OCI-LY3 (cell line): Measurements from ENCODE around the gene HIPK1.

Experiments
- H2AFZ ChIP-seq: fragments of 200-600, 300-600 bp; shearing (Covaris generic); 2 replicates; pipeline ENCODE4 v1.6.0; 2014; ENCODE audit warnings: antibody characterized with exemption, low read depth, low read length
- H3K27ac ChIP-seq: fragments of 200-600, 300-600 bp; sonication (generic); 2 replicates; pipeline ENCODE4 v1.5.1; 2014; ENCODE audit warnings: mild to moderate bottlenecking, low read length, moderate library complexity, mixed read lengths
- H3K27me3 ChIP-seq: fragments of 200-600, 300-600 bp; sonication (generic); 2 replicates; pipeline ENCODE4 v1.6.1; 2014; ENCODE audit warnings: low read depth, low read length, mixed read lengths
- H3K36me3 ChIP-seq: fragments of 200-600, 300-600 bp; sonication (generic); replicated peaks from 2 replicates; pipeline ENCODE3; 2014; ENCODE audit warnings: low read depth, low read length, mixed read lengths
- H3K4me1 ChIP-seq: fragments of 300-600, 200-600 bp; sonication (generic); 2 replicates; pipeline ENCODE4 v1.6.1; 2014; ENCODE audit warnings: low read length, mixed read lengths
- H3K4me2 ChIP-seq: fragments of 200-600, 300-600 bp; sonication (generic); 2 replicates; pipeline ENCODE4 v1.6.1; 2014; ENCODE audit warnings: low read length, mixed read lengths
- H3K4me3 ChIP-seq: fragments of 300-600, 200-600 bp; sonication (generic); 2 replicates; pipeline ENCODE4 v1.5.1; 2014; ENCODE audit warnings: antibody characterized with exemption, mild to moderate bottlenecking, low read length, moderate library complexity
- H3K79me2 ChIP-seq: fragments of 300-600, 200-600 bp; shearing (Covaris generic); 2 replicates; pipeline ENCODE4 v1.6.1; 2014; ENCODE audit warnings: mild to moderate bottlenecking, low read length, mixed read lengths
- H3K9ac ChIP-seq: fragments of 300-600, 200-600 bp; shearing (Covaris generic); 2 replicates; pipeline ENCODE4 v1.6.0; 2014; ENCODE audit warnings: mild to moderate bottlenecking, low read length, moderate library complexity
- H3K9me3 ChIP-seq: fragments of 200-600, 300-600 bp; shearing (Covaris generic); 2 replicates; pipeline ENCODE4 v1.6.1; 2014; ENCODE audit warnings: low read length, mixed read lengths; ENCODE audit not compliant: insufficient read depth
- H4K20me1 ChIP-seq: fragments of 200-600, 300-600 bp; sonication (generic); 2 replicates; pipeline ENCODE4 v1.6.1; 2016; ENCODE audit warnings: low read length, mixed read lengths; ENCODE audit not compliant: insufficient read depth
- EZH2phosphoT487 ChIP-seq: fragments of 200-600 bp; shearing (Covaris generic); IDR thresholded peaks from 2 replicates; pipeline ENCODE4 v1.6.1; 2018; ENCODE audit warnings: antibody characterized with exemption, mixed run types, low read depth
- TF ChIP-seq, protein P1 (sequence below): fragments of 200-600, 300-600 bp; sonication (generic); IDR thresholded peaks from 2 replicates; pipeline ENCODE4 v1.5.1; 2014; ENCODE audit warnings: antibody characterized with exemption, low read length, low read depth

Gene HIPK1

DNA sequence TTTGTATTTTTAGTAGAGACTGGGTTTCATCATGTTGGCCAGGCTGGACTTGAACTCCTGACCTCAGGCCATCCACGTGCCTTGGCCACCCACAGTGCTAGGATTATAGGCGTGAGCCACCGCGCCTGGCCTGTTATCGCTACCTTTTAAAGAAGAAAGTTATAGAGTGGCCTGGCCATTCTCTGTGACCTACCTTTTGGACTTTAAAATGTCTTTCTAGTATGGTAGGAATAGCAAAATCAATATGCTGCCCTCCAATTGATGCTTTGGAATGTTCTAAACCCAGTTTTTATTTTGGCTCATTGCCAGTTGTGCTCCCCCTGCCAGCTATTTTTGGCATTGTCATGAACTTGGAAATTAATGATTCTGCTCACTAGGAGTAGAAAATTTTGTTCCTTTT is 19.9 kb downstream of the HIPK1 start:
- Histone ChIP-seq H3K27ac (no peak overlapping the region), H3K36me3 (no peaks in the 10 kb centered on the region), H4K20me1 (peaks cover 13% of the 10 kb centered on the region; the same call in 1 of the 2 replicates)

DNA sequence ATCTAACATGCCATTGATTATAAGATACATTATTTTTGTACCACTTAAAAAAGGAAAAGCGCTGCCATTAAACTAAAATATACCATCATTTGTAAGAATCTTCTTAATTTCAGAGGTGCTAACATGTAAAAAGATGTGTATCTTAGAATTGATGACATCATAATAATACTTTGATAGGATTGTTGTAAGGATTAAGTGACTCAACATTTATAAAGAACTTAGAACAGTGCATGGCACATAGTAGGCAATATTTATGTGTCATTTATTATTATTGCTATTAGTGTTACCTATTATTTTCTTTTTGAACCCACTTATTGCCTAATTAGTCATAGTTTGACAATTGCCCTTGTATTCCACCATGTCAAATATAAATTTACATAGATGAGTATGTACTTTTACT is 21.8 kb downstream of the HIPK1 start:
- H3K36me3 ChIP-seq: no peaks in the 10 kb centered on the region
- no peak overlapping the region for H3K9ac ChIP-seq
- TF ChIP-seq, protein P1, sequence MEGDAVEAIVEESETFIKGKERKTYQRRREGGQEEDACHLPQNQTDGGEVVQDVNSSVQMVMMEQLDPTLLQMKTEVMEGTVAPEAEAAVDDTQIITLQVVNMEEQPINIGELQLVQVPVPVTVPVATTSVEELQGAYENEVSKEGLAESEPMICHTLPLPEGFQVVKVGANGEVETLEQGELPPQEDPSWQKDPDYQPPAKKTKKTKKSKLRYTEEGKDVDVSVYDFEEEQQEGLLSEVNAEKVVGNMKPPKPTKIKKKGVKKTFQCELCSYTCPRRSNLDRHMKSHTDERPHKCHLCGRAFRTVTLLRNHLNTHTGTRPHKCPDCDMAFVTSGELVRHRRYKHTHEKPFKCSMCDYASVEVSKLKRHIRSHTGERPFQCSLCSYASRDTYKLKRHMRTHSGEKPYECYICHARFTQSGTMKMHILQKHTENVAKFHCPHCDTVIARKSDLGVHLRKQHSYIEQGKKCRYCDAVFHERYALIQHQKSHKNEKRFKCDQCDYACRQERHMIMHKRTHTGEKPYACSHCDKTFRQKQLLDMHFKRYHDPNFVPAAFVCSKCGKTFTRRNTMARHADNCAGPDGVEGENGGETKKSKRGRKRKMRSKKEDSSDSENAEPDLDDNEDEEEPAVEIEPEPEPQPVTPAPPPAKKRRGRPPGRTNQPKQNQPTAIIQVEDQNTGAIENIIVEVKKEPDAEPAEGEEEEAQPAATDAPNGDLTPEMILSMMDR: no peak
- no peak overlapping the region for H3K4me2 ChIP-seq
- no peak overlapping the region for H3K4me3 ChIP-seq
- no peaks in the 10 kb centered on the region for H3K4me1 ChIP-seq
- no peak overlapping the region for H3K27ac ChIP-seq
- H2AFZ ChIP-seq: no peak overlapping the region
- no peaks in the 10 kb centered on the region for H3K27me3 ChIP-seq
- peaks cover 13% of the 10 kb centered on the region; the same call in 1 of the 2 replicates for H4K20me1 ChIP-seq
- H3K79me2 ChIP-seq: peaks cover 36% of the 10 kb centered on the region
- H3K9me3 ChIP-seq: no peaks in the 10 kb centered on the region

More for the DNA sequence above, 19.9 kb downstream of the HIPK1 start:
- H3K27me3 ChIP-seq: no peaks in the 10 kb centered on the region
- peaks cover 45% of the 10 kb centered on the region for H3K79me2 ChIP-seq
- H3K9ac ChIP-seq: no peak overlapping the region
- no peaks in the 10 kb centered on the region for H3K9me3 ChIP-seq
- TF ChIP-seq, protein P1: peak; percentile 10; the same call in 1 of the 2 replicates
- no peak for TF ChIP-seq EZH2phosphoT487
- H3K4me2 ChIP-seq: no peak overlapping the region
- H2AFZ ChIP-seq: no peak overlapping the region
- no peaks in the 10 kb centered on the region for H3K4me1 ChIP-seq
- H3K4me3 ChIP-seq: no peak overlapping the region

DNA sequence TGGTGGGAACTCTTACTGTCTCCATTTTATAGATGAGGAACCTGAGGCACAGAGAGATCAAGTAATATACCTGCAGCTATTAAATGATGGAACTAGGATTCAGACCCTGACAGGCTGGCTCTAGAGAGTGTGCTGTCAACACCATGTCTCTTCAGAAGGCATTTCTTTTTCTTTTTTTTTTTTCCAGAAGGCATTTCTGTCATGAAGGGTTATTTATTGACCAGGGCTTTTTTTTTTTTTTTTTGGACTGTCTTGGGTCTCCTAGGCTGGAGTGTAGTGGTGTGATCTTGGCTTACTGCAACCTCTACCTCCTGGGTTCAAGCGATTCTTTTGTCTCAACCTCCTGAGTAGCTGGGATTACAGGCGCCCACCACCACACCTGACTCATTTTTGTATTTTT is 22.6 kb downstream of the HIPK1 start:
- H3K9ac ChIP-seq: no peak overlapping the region
- H3K4me3 ChIP-seq: no peak overlapping the region
- H3K27me3 ChIP-seq: no peaks in the 10 kb centered on the region
- no peak overlapping the region for H2AFZ ChIP-seq
- H3K4me1 ChIP-seq: no peaks in the 10 kb centered on the region
- peaks cover 8% of the 10 kb centered on the region; the same call in 1 of the 2 replicates for H4K20me1 ChIP-seq
- H3K36me3 ChIP-seq: no peaks in the 10 kb centered on the region
- H3K79me2 ChIP-seq: peaks cover 28% of the 10 kb centered on the region
- no peak overlapping the region for H3K4me2 ChIP-seq
- H3K27ac ChIP-seq: no peak overlapping the region
- H3K9me3 ChIP-seq: no peaks in the 10 kb centered on the region
- TF ChIP-seq EZH2phosphoT487: no peak
- TF ChIP-seq, protein P1: no peak

- Histone ChIP-seq H3K4me1 (no peaks in the 10 kb centered on the region), H3K36me3 (peaks cover 5% of the 10 kb centered on the region)
- TF ChIP-seq, protein P1: no peak
- no peak for TF ChIP-seq EZH2phosphoT487
These were observed 28.9 kb downstream of the HIPK1 start for GRCh38 chr1:113957984-113958383.

More at GRCh38 chr1:113957984-113958383, 28.9 kb downstream of the HIPK1 start:
- no peaks in the 10 kb centered on the region for H3K27me3 ChIP-seq
- H3K9ac ChIP-seq: no peak overlapping the region
- H3K4me2 ChIP-seq: no peak overlapping the region
- H4K20me1 ChIP-seq: no peaks in the 10 kb centered on the region
- H3K9me3 ChIP-seq: no peaks in the 10 kb centered on the region
- H3K4me3 ChIP-seq: no peak overlapping the region
- H2AFZ ChIP-seq: no peak overlapping the region
- no peaks in the 10 kb centered on the region for H3K79me2 ChIP-seq
- H3K27ac ChIP-seq: no peak overlapping the region
